ENCODE results near the gene DHX35. TPM values are rescaled to one million over a fixed set of nuclear protein-coding genes. Genes with fewer than 3 reads are reported as not detected.

DHX35 gene
- total RNA-seq, 2 experiments from 2014 or later, result 16.9 to 17.0 TPM

- H3K27me3 Mint-ChIP-seq, result no peaks in the 10 kb centered on the region
- no peak for DNase-seq
- H3K9me3 Mint-ChIP-seq, result no peaks in the 10 kb centered on the region
- H3K36me3 Mint-ChIP-seq, result peaks cover 32% of the 10 kb centered on the region
- H3K4me3 Mint-ChIP-seq, result no peak overlapping the region
- H3K27ac Mint-ChIP-seq, result no peak overlapping the region
- H3K4me1 Mint-ChIP-seq, result peaks cover 8% of the 10 kb centered on the region
Measured at GRCh38 chr20:39010496-39010895, 48.4 kb downstream of the DHX35 start.

- peaks cover 33% of the 10 kb centered on the region for H3K4me1 Mint-ChIP-seq
- peaks cover 59% of the 10 kb centered on the region for H3K36me3 Mint-ChIP-seq
- H3K9me3 Mint-ChIP-seq, result peaks cover 14% of the 10 kb centered on the region
- no peak overlapping the region for H3K27ac Mint-ChIP-seq
- no peaks in the 10 kb centered on the region for H3K27me3 Mint-ChIP-seq
- H3K4me3 Mint-ChIP-seq, result no peak overlapping the region
- DNase-seq, result no peak
Measured at GRCh38 chr20:39013662-39014109, 51.5 kb downstream of the DHX35 start.

- H3K4me1 Mint-ChIP-seq, result peaks cover 47% of the 10 kb centered on the region
- H3K9me3 Mint-ChIP-seq, result peaks cover 14% of the 10 kb centered on the region
- H3K36me3 Mint-ChIP-seq, result peaks cover 68% of the 10 kb centered on the region
- no peaks in the 10 kb centered on the region for H3K27me3 Mint-ChIP-seq
- no peak overlapping the region for H3K4me3 Mint-ChIP-seq
- DNase-seq, result no peak
- H3K27ac Mint-ChIP-seq, result peak overlapping the region; percentile 78
Measured at GRCh38 chr20:39016041-39016440, 53.9 kb downstream of the DHX35 start.

- no peak for DNase-seq
- Mint-ChIP-seq H3K27ac (no peak overlapping the region), H3K27me3 (no peaks in the 10 kb centered on the region), H3K36me3 (peaks cover 71% of the 10 kb centered on the region), H3K4me1 (peaks cover 47% of the 10 kb centered on the region), H3K9me3 (peaks cover 14% of the 10 kb centered on the region), H3K4me3 (no peak overlapping the region)
Measured at GRCh38 chr20:39016506-39016905, 54.4 kb downstream of the DHX35 start.

- no peak for DNase-seq
- Mint-ChIP-seq H3K27me3 (no peaks in the 10 kb centered on the region), H3K4me3 (no peak overlapping the region), H3K27ac (no peak overlapping the region), H3K4me1 (peaks cover 51% of the 10 kb centered on the region), H3K36me3 (peaks cover 84% of the 10 kb centered on the region), H3K9me3 (peaks cover 14% of the 10 kb centered on the region)
Measured at GRCh38 chr20:39019027-39019426, 56.9 kb downstream of the DHX35 start.

- Mint-ChIP-seq H3K4me3 (peak overlapping the region; percentile 24), H3K36me3 (peaks cover 78% of the 10 kb centered on the region)
Measured at GRCh38 chr20:39019805-39020325, 57.7 kb downstream of the DHX35 start.

GRCh38 chr20:39021748-39022147 lies 59.6 kb downstream of the DHX35 start:
- H3K27ac Mint-ChIP-seq, result no peak overlapping the region
- H3K27me3 Mint-ChIP-seq, result no peaks in the 10 kb centered on the region
- peaks cover 44% of the 10 kb centered on the region for H3K4me1 Mint-ChIP-seq
- no peak for DNase-seq
- H3K4me3 Mint-ChIP-seq, result no peak overlapping the region
- peaks cover 65% of the 10 kb centered on the region for H3K36me3 Mint-ChIP-seq
- peaks cover 8% of the 10 kb centered on the region for H3K9me3 Mint-ChIP-seq

More at GRCh38 chr20:39019805-39020325, 57.7 kb downstream of the DHX35 start:
- peaks cover 52% of the 10 kb centered on the region for H3K4me1 Mint-ChIP-seq
- peak overlapping the region; percentile 64 for H3K27ac Mint-ChIP-seq
- peak; percentile 63 for DNase-seq
- peaks cover 14% of the 10 kb centered on the region for H3K9me3 Mint-ChIP-seq
- no peaks in the 10 kb centered on the region for H3K27me3 Mint-ChIP-seq

GRCh38 chr20:39025883-39026282 lies 63.7 kb downstream of the DHX35 start:
- H3K27me3 Mint-ChIP-seq, result no peaks in the 10 kb centered on the region
- no peak overlapping the region for H3K27ac Mint-ChIP-seq
- no peaks in the 10 kb centered on the region for H3K9me3 Mint-ChIP-seq
- peaks cover 9% of the 10 kb centered on the region for H3K4me1 Mint-ChIP-seq
- H3K36me3 Mint-ChIP-seq, result peaks cover 26% of the 10 kb centered on the region
- H3K4me3 Mint-ChIP-seq, result no peak overlapping the region
- no peak for DNase-seq

- no peaks in the 10 kb centered on the region for H3K27me3 Mint-ChIP-seq
- H3K9me3 Mint-ChIP-seq, result no peaks in the 10 kb centered on the region
- H3K4me3 Mint-ChIP-seq, result no peak overlapping the region
- H3K4me1 Mint-ChIP-seq, result peaks cover 5% of the 10 kb centered on the region
- H3K36me3 Mint-ChIP-seq, result peaks cover 9% of the 10 kb centered on the region
- no peak for DNase-seq
- H3K27ac Mint-ChIP-seq, result no peak overlapping the region
Measured at GRCh38 chr20:39029364-39029763, 67.2 kb downstream of the DHX35 start.

GRCh38 chr20:39032997-39033396 lies 70.9 kb downstream of the DHX35 start:
- H3K4me3 Mint-ChIP-seq, result no peak overlapping the region
- no peaks in the 10 kb centered on the region for H3K9me3 Mint-ChIP-seq
- no peak overlapping the region for H3K27ac Mint-ChIP-seq
- no peaks in the 10 kb centered on the region for H3K27me3 Mint-ChIP-seq
- H3K36me3 Mint-ChIP-seq, result peaks cover 3% of the 10 kb centered on the region
- H3K4me1 Mint-ChIP-seq, result no peaks in the 10 kb centered on the region
- DNase-seq, result no peak

- H3K36me3 Mint-ChIP-seq, result peaks cover 8% of the 10 kb centered on the region
- no peaks in the 10 kb centered on the region for H3K9me3 Mint-ChIP-seq
- H3K27me3 Mint-ChIP-seq, result no peaks in the 10 kb centered on the region
- DNase-seq, result no peak
- H3K4me1 Mint-ChIP-seq, result no peaks in the 10 kb centered on the region
- no peak overlapping the region for H3K27ac Mint-ChIP-seq
- no peak overlapping the region for H3K4me3 Mint-ChIP-seq
Measured at GRCh38 chr20:39036011-39036410, 73.9 kb downstream of the DHX35 start.

GRCh38 chr20:39036851-39037250 lies 74.7 kb downstream of the DHX35 start:
- peaks cover 8% of the 10 kb centered on the region for H3K36me3 Mint-ChIP-seq
- no peak overlapping the region for H3K27ac Mint-ChIP-seq
- H3K4me3 Mint-ChIP-seq, result no peak overlapping the region

GRCh38 chr20:39038047-39038446 lies 75.9 kb downstream of the DHX35 start:
- Mint-ChIP-seq H3K9me3 (no peaks in the 10 kb centered on the region), H3K4me3 (no peak overlapping the region), H3K36me3 (peaks cover 12% of the 10 kb centered on the region), H3K4me1 (no peaks in the 10 kb centered on the region), H3K27ac (no peak overlapping the region), H3K27me3 (no peaks in the 10 kb centered on the region)
- DNase-seq, result no peak

More at GRCh38 chr20:39036851-39037250, 74.7 kb downstream of the DHX35 start:
- Mint-ChIP-seq H3K4me1 (no peaks in the 10 kb centered on the region), H3K27me3 (no peaks in the 10 kb centered on the region), H3K9me3 (no peaks in the 10 kb centered on the region)
- DNase-seq, result no peak

- Mint-ChIP-seq H3K36me3 (peaks cover 14% of the 10 kb centered on the region), H3K27ac (no peak overlapping the region), H3K27me3 (no peaks in the 10 kb centered on the region), H3K9me3 (no peaks in the 10 kb centered on the region), H3K4me3 (no peak overlapping the region), H3K4me1 (no peaks in the 10 kb centered on the region)
- no peak for DNase-seq
Measured at GRCh38 chr20:39038495-39038894, 76.4 kb downstream of the DHX35 start.

- Mint-ChIP-seq H3K4me3 (no peak overlapping the region), H3K36me3 (peaks cover 15% of the 10 kb centered on the region), H3K27me3 (no peaks in the 10 kb centered on the region), H3K4me1 (no peaks in the 10 kb centered on the region), H3K27ac (no peak overlapping the region), H3K9me3 (no peaks in the 10 kb centered on the region)
- no peak for DNase-seq
Measured at GRCh38 chr20:39039261-39039660, 77.1 kb downstream of the DHX35 start.

GRCh38 chr20:39040116-39040515 lies 78.0 kb downstream of the DHX35 start:
- Mint-ChIP-seq H3K4me3 (no peak overlapping the region), H3K36me3 (peaks cover 15% of the 10 kb centered on the region), H3K27ac (no peak overlapping the region), H3K27me3 (no peaks in the 10 kb centered on the region), H3K9me3 (no peaks in the 10 kb centered on the region), H3K4me1 (no peaks in the 10 kb centered on the region)
- no peak for DNase-seq
